ENCODE data around the gene PTGR1. TPM values are rescaled to one million over a fixed set of nuclear protein-coding genes. Genes with fewer than 3 reads are reported as not detected.

Gene PTGR1
- 1 to 10 TPM in 1 of 2 donors, not detected in 1; 2.0 TPM for total RNA-seq
- total RNA-seq: 0 to 0.08 reads per million in 2 donors

GRCh38 chr9:111599092-111599954, at the start of gene PTGR1:
Gene PTGR1, minus strand, starts transcription at chr9:111599647. Its CDS starts 2,225 bp downstream, at chr9:111597422.
- Mint-ChIP-seq H3K4me3 (peak within 1 kb of the TSS; percentile 93), H3K27me3 (peaks cover 33% of the 10 kb centered on the region), H3K4me1 (peaks cover 13% of the 10 kb centered on the region), H3K27ac (peak within 1 kb of the TSS; percentile 85), H3K36me3 (ENCODE audit: low read depth) (no peaks in the 10 kb centered on the region)
- DNase-seq: no peak
- H3K9me3 ChIP-seq (ENCODE audit: control insufficient read depth, low read length, poor library complexity, severe bottlenecking): no peaks in the 10 kb centered on the region
- peak; percentile 24 for ATAC-seq

- H3K4me3 Mint-ChIP-seq: no peak overlapping the region
- H3K9me3 ChIP-seq (ENCODE audit: control insufficient read depth, low read length, poor library complexity, severe bottlenecking): no peaks in the 10 kb centered on the region
- H3K36me3 Mint-ChIP-seq (ENCODE audit: low read depth): peaks cover 2% of the 10 kb centered on the region
- no peak for DNase-seq
- no peaks in the 10 kb centered on the region for H3K27me3 Mint-ChIP-seq
- ATAC-seq: no peak
- no peaks in the 10 kb centered on the region for H3K4me1 Mint-ChIP-seq
- no peak overlapping the region for H3K27ac Mint-ChIP-seq
Observed at GRCh38 chr9:111649016-111649415, 49.6 kb upstream of the PTGR1 start.

- H3K36me3 Mint-ChIP-seq (ENCODE audit: low read depth): peaks cover 4% of the 10 kb centered on the region
- H3K4me1 Mint-ChIP-seq: peaks cover 2% of the 10 kb centered on the region
- DNase-seq (no peak), ATAC-seq (no peak)
- H3K9me3 ChIP-seq (ENCODE audit: control insufficient read depth, low read length, poor library complexity, severe bottlenecking): no peaks in the 10 kb centered on the region
- no peak overlapping the region for H3K27ac Mint-ChIP-seq
- no peaks in the 10 kb centered on the region for H3K27me3 Mint-ChIP-seq
- no peak overlapping the region for H3K4me3 Mint-ChIP-seq
Observed at GRCh38 chr9:111648066-111648465, 48.6 kb upstream of the PTGR1 start.

GRCh38 chr9:111646417-111646816, 47.0 kb upstream of the PTGR1 start:
- Mint-ChIP-seq H3K27ac (no peak overlapping the region), H3K27me3 (no peaks in the 10 kb centered on the region), H3K4me1 (peaks cover 4% of the 10 kb centered on the region), H3K36me3 (ENCODE audit: low read depth) (peaks cover 2% of the 10 kb centered on the region), H3K4me3 (no peak overlapping the region)
- ATAC-seq (no peak), DNase-seq (no peak)
- H3K9me3 ChIP-seq (ENCODE audit: control insufficient read depth, low read length, poor library complexity, severe bottlenecking): no peaks in the 10 kb centered on the region

- DNase-seq: no peak
- Mint-ChIP-seq H3K4me1 (peaks cover 4% of the 10 kb centered on the region), H3K36me3 (ENCODE audit: low read depth) (peaks cover 2% of the 10 kb centered on the region), H3K4me3 (no peak overlapping the region), H3K27ac (no peak overlapping the region), H3K27me3 (no peaks in the 10 kb centered on the region)
- ATAC-seq: no peak
- no peaks in the 10 kb centered on the region for H3K9me3 ChIP-seq (ENCODE audit: control insufficient read depth, low read length, poor library complexity, severe bottlenecking)
Observed at GRCh38 chr9:111645806-111646205, 46.4 kb upstream of the PTGR1 start.

- H3K27ac Mint-ChIP-seq: no peak overlapping the region
- H3K4me3 Mint-ChIP-seq: no peak overlapping the region
- no peak for DNase-seq
- H3K27me3 Mint-ChIP-seq: no peaks in the 10 kb centered on the region
- ATAC-seq: no peak
- H3K9me3 ChIP-seq (ENCODE audit: control insufficient read depth, low read length, poor library complexity, severe bottlenecking): no peaks in the 10 kb centered on the region
- peaks cover 4% of the 10 kb centered on the region for H3K4me1 Mint-ChIP-seq
- H3K36me3 Mint-ChIP-seq (ENCODE audit: low read depth): peaks cover 2% of the 10 kb centered on the region
Observed at GRCh38 chr9:111644195-111644772, 44.8 kb upstream of the PTGR1 start.

GRCh38 chr9:111637421-111637950, 38.0 kb upstream of the PTGR1 start:
- DNase-seq (no peak), ATAC-seq (no peak)
- H3K27ac Mint-ChIP-seq: no peak overlapping the region
- no peak overlapping the region for H3K4me3 Mint-ChIP-seq
- no peaks in the 10 kb centered on the region for H3K27me3 Mint-ChIP-seq
- no peaks in the 10 kb centered on the region for H3K9me3 ChIP-seq (ENCODE audit: control insufficient read depth, low read length, poor library complexity, severe bottlenecking)
- peaks cover 4% of the 10 kb centered on the region for H3K36me3 Mint-ChIP-seq (ENCODE audit: low read depth)
- H3K4me1 Mint-ChIP-seq: peaks cover 25% of the 10 kb centered on the region

GRCh38 chr9:111634860-111635259, 35.4 kb upstream of the PTGR1 start:
- Mint-ChIP-seq H3K4me1 (peaks cover 38% of the 10 kb centered on the region), H3K4me3 (no peak overlapping the region), H3K27me3 (no peaks in the 10 kb centered on the region), H3K36me3 (ENCODE audit: low read depth) (peaks cover 4% of the 10 kb centered on the region), H3K27ac (no peak overlapping the region)
- H3K9me3 ChIP-seq (ENCODE audit: control insufficient read depth, low read length, poor library complexity, severe bottlenecking): no peaks in the 10 kb centered on the region
- DNase-seq: no peak
- no peak for ATAC-seq

GRCh38 chr9:111633389-111633736, 33.9 kb upstream of the PTGR1 start:
- ATAC-seq: no peak
- Mint-ChIP-seq H3K4me3 (no peak overlapping the region), H3K27me3 (no peaks in the 10 kb centered on the region), H3K36me3 (ENCODE audit: low read depth) (peaks cover 4% of the 10 kb centered on the region), H3K4me1 (peaks cover 38% of the 10 kb centered on the region), H3K27ac (no peak overlapping the region)
- no peak for DNase-seq
- no peaks in the 10 kb centered on the region for H3K9me3 ChIP-seq (ENCODE audit: control insufficient read depth, low read length, poor library complexity, severe bottlenecking)

- H3K9me3 ChIP-seq (ENCODE audit: control insufficient read depth, low read length, poor library complexity, severe bottlenecking): no peaks in the 10 kb centered on the region
- Mint-ChIP-seq H3K4me3 (peak overlapping the region; percentile 94), H3K36me3 (ENCODE audit: low read depth) (peaks cover 4% of the 10 kb centered on the region), H3K27me3 (no peaks in the 10 kb centered on the region), H3K27ac (peak overlapping the region; percentile 88), H3K4me1 (peaks cover 38% of the 10 kb centered on the region)
- DNase-seq: no peak
- no peak for ATAC-seq
Observed at GRCh38 chr9:111632695-111633388, 33.4 kb upstream of the PTGR1 start.

GRCh38 chr9:111632060-111632459, 32.6 kb upstream of the PTGR1 start:
- no peaks in the 10 kb centered on the region for H3K27me3 Mint-ChIP-seq
- no peak for DNase-seq
- H3K27ac Mint-ChIP-seq: peak overlapping the region; percentile 88
- peaks cover 4% of the 10 kb centered on the region for H3K36me3 Mint-ChIP-seq (ENCODE audit: low read depth)
- H3K4me3 Mint-ChIP-seq: peak overlapping the region; percentile 94
- H3K9me3 ChIP-seq (ENCODE audit: control insufficient read depth, low read length, poor library complexity, severe bottlenecking): no peaks in the 10 kb centered on the region
- H3K4me1 Mint-ChIP-seq: peaks cover 38% of the 10 kb centered on the region
- ATAC-seq: no peak

- Mint-ChIP-seq H3K36me3 (ENCODE audit: low read depth) (peaks cover 4% of the 10 kb centered on the region), H3K27me3 (no peaks in the 10 kb centered on the region), H3K4me1 (peaks cover 38% of the 10 kb centered on the region), H3K4me3 (peak within 1 kb of the TSS; percentile 94), H3K27ac (peak within 1 kb of the TSS; percentile 88)
- no peaks in the 10 kb centered on the region for H3K9me3 ChIP-seq (ENCODE audit: control insufficient read depth, low read length, poor library complexity, severe bottlenecking)
- ATAC-seq: peak; percentile 98
- DNase-seq: peak; percentile 94 to 96 (median 96)
Observed at GRCh38 chr9:111631214-111631971, 31.9 kb upstream of the PTGR1 start, which contains the start of gene DNAJC25. Gene DNAJC25, plus strand, starts transcription at chr9:111631334. Its CDS starts 74 bp downstream, at chr9:111631408.

- H3K36me3 Mint-ChIP-seq (ENCODE audit: low read depth): peaks cover 4% of the 10 kb centered on the region
Observed at GRCh38 chr9:111630964-111631213, 31.4 kb upstream of the PTGR1 start.

More at GRCh38 chr9:111630964-111631213, 31.4 kb upstream of the PTGR1 start:
- Mint-ChIP-seq H3K27ac (peak overlapping the region; percentile 88), H3K4me3 (peak overlapping the region; percentile 94), H3K4me1 (peaks cover 38% of the 10 kb centered on the region), H3K27me3 (no peaks in the 10 kb centered on the region)
- ATAC-seq (no peak), DNase-seq (no peak)
- no peaks in the 10 kb centered on the region for H3K9me3 ChIP-seq (ENCODE audit: control insufficient read depth, low read length, poor library complexity, severe bottlenecking)

All from T-helper 17 cell (primary cell).